GM12878 (cell line): ENCODE results near the gene NTM. TPM values are rescaled to one million over a fixed set of nuclear protein-coding genes. Genes with fewer than 3 reads are reported as not detected.

Source experiments
- ATAC-seq: fragments of 200-7000 bp; cut with Tn5 transposase; 3 replicates; pipeline ENCODE4 v1.9.1; 2020; ENCODE audit warnings: mild to moderate bottlenecking, moderate library complexity
- BruUV-seq: library from RNA; stranded (reverse); fragments of 400-500 nt; replicated peaks from 2 replicates; lab custom pipeline; 2021; lab: Mats Ljungman, UMichigan
- CTCF ChIA-PET: fragments of 300-600 bp; sonication (Branson Sonifier 250); formaldehyde crosslinking; extraction: SDS; loops from one replicate; lab custom pipeline; 2021; ENCODE audit warnings: inconsistent platforms; lab: Yijun Ruan, JAX
- POLR2A ChIA-PET: fragments of 350-600 bp; formaldehyde crosslinking; extraction: SDS; loops from one replicate; lab custom pipeline; 2021; ENCODE audit warnings: inconsistent platforms; lab: Charles Lee
- RAD21 ChIA-PET: fragments of 300-600 bp; sonication (Branson Sonifier 250); formaldehyde crosslinking; loops from one replicate; lab custom pipeline; 2023; ENCODE audit warnings: antibody characterized with exemption; ENCODE audit not compliant: unreplicated experiment; lab: Charles Lee
- SMC1A ChIA-PET: fragments of 300-600 bp; sonication (Branson Sonifier 250); formaldehyde crosslinking; loops from one replicate; lab custom pipeline; 2023; ENCODE audit not compliant: unreplicated experiment, uncharacterized antibody; lab: Charles Lee
- DNase-seq: peaks from one replicate; pipeline ENCODE4 v3.0.0-alpha.2; 2011; ENCODE audit warnings: low read depth, low spot score
- FAIRE-seq: peaks from 3 replicates; lab custom pipeline; 2011; peaks lifted over from hg19 to GRCh38; lab: Jason Lieb, UNC
- H2AFZ ChIP-seq: 2 replicates; pipeline ENCODE4 v1.6.0; 2011; ENCODE audit warnings: low read depth, low read length, control low read depth; ENCODE audit not compliant: control insufficient read depth
- H3K27ac ChIP-seq: 2 replicates; pipeline ENCODE4 v1.5.1; 2011; ENCODE audit warnings: control low read depth; ENCODE audit not compliant: control insufficient read depth, insufficient read depth
- H3K27me3 ChIP-seq, 2 experiments: replicated peaks in 1 of 2; 2 replicates each; pipeline versions ENCODE4 v1.6.0 to v1.6.1; 2011; ENCODE audit warnings: low read length in 1 of 2; ENCODE audit not compliant: control insufficient read depth in 2 of 2, insufficient read depth in 2 of 2
- H3K36me3 ChIP-seq, 2 experiments: 2 replicates each; pipeline ENCODE4 v1.5.1; 2011; ENCODE audit warnings: low read length in 1 of 2; ENCODE audit not compliant: control insufficient read depth in 2 of 2, insufficient read depth in 2 of 2
- H3K4me1 ChIP-seq: 2 replicates; pipeline ENCODE4 v1.6.1; 2011; ENCODE audit warnings: mild to moderate bottlenecking, low read length, moderate library complexity, mixed read lengths; ENCODE audit not compliant: control insufficient read depth, insufficient read depth
- H3K4me2 ChIP-seq: 2 replicates; pipeline ENCODE4 v1.6.0; 2011; ENCODE audit warnings: control low read depth; ENCODE audit not compliant: control insufficient read depth, insufficient read depth
- H3K4me3 ChIP-seq: fragments of 200-600 bp; sonication (generic); 2 replicates; pipeline ENCODE4 v1.5.1; 2016
- H3K79me2 ChIP-seq: 2 replicates; pipeline ENCODE4 v1.6.0; 2011; ENCODE audit warnings: low read length; ENCODE audit not compliant: control insufficient read depth, insufficient read depth
- H3K9ac ChIP-seq: 2 replicates; pipeline ENCODE4 v1.8.0; 2011; ENCODE audit warnings: low read length, control low read depth, mixed read lengths; ENCODE audit not compliant: control insufficient read depth, insufficient read depth
- H3K9me3 ChIP-seq: replicated peaks from 3 replicates; pipeline ENCODE4 v1.5.1; 2011; ENCODE audit warnings: mild to moderate bottlenecking, low read length; ENCODE audit not compliant: control insufficient read depth, insufficient read depth
- H4K20me1 ChIP-seq: 2 replicates; pipeline ENCODE4 v1.6.0; 2011; ENCODE audit not compliant: control insufficient read depth, insufficient read depth
- BCL11A ChIP-seq: IDR thresholded peaks from 2 replicates; pipeline ENCODE4 v1.6.1; 2011; ENCODE audit warnings: low read depth, low read length
- PBX3 ChIP-seq: IDR thresholded peaks from 2 replicates; pipeline ENCODE4 v1.6.1; 2011; ENCODE audit warnings: mild to moderate bottlenecking, low read depth, low read length, moderate library complexity; ENCODE audit not compliant: insufficient replicate concordance
- ZNF24 ChIP-seq: fragments of 450-650 bp; IDR thresholded peaks from 2 replicates; pipeline ENCODE4 v1.6.1; 2017; ENCODE audit warnings: antibody characterized with exemption, mild to moderate bottlenecking
- WGBS: methylation state at CpG from one replicate; pipeline ENCODE4 v1.1.6; 2016; ENCODE audit warnings: low lambda C conversion rate; ENCODE audit not compliant: insufficient replicate concordance, insufficient coverage; ENCODE audit errors: missing lambda C conversion rate; 5-methylcytosine and 5-hydroxymethylcytosine counted together
- in situ Hi-C: fragments of 300-500 bp; cut with MboI; formaldehyde crosslinking; loops from 9 replicates; pipeline ENCODE4 v1.14.3; 2018; ENCODE audit warnings: mixed read lengths
- intact Hi-C: fragments of 100-400 bp; cut with micrococcal nuclease; formaldehyde crosslinking; loops from one replicate; pipeline ENCODE4 v1.14.2; 2022; ENCODE audit not compliant: unreplicated experiment
- polyA plus RNA-seq, 11 experiments: library from polyadenylated mRNA; depleted of rRNA in 4 of 11; unstranded in 6 of 11; stranded (reverse) in 5 of 11; fragments of >200 nt; fragmentation: Nextera tagmentation in 4 of 11; fragmentation: Illumina TruSeq in 1 of 11; extraction: Ambion mirVana in 4 of 11; extraction: Trizol in 1 of 11; gene quantifications; 1 replicate in 1 of 11; 2 replicates in 10 of 11; pipeline versions ENCODE4 v1.2.1 to v1.2.3, GENCODE V29; 2011 to 2016; ENCODE audit warnings: inconsistent platforms in 2 of 11, missing spikeins in 2 of 11, low read depth in 1 of 11
- total RNA-seq, 4 experiments: library from RNA; depleted of rRNA in 3 of 4; stranded (reverse); fragments of >200 nt in 3 of 4; fragmentation: Illumina TruSeq in 1 of 4; extraction: Trizol in 1 of 4; gene quantifications; 2 replicates each; pipeline versions ENCODE4 v1.2.1 to v1.2.3, GENCODE V29; 2013 to 2021

NTM gene
- total and polyA plus RNA-seq, 10 of the 15 experiments (the other 5 are each of a cell fraction or from before 2014, with no cell fraction given) = not detected

DNA sequence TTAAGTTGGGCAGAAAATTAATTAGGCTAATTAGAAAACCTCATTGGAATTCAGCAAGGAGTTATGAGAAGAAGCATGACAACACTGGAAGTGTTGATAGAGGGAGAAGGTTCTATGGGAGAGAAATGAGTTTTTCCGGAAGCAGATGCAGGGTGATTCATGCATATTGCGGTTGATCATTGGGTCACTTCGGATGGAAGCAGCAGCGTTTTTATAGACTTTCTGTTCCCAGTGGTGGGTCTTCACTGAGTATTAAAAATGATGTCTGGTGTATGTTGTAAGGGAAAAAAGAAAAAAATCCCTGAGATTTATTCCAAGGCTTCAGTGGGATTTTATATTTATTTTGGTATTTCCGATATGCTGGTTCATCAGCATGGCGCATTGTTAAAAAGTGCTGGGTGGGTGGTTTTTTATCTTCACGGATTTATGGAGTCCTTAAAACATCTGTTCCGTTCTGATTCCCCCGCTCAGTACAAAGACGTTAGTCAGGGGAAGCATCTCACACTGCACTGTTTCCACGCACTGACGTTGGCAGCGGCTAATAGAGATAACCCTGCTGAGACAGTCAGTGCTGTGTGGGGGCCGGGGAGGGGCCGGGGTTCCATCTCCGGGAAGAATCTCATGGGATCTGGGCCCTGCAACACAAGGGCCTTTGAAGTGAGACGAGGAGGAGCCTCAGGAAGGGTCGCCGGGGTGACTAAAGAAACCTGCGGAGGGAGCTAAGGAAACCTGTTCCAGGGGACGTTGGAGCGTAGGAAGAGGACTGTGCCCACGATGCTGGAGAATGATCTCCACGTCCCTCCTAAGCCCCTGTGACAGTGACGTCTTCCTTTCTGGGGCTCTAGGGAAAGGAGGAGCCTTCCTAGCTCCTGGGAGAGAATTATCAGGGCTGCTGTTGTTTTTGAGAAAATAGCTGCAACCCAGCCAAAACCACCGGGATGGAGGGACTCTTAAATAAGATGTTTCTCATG lies 390.0 kb downstream of the NTM start:
- ATAC-seq = no peak
- intact Hi-C loops = no loop called here
- 54% methylated on average over 26 of the region's 26 CpGs for WGBS

More for the DNA sequence above, 390.0 kb downstream of the NTM start:
- TF ChIP-seq PBX3 = no peak
- TF ChIP-seq BCL11A = no peak
- no peak for TF ChIP-seq ZNF24
- TF ChIP-seq, all 136 proteins: peak for 0
- no TSS peak for BruUV-seq
- H3K9ac ChIP-seq = no peak overlapping the region
- ChIA-PET SMC1A (no interaction called here), CTCF (interaction anchor here (1.6 to 2.8 kb wide), 2 partner anchors 13 kb away, joined by 5 to 19 read pairs; no protein-coding TSS in a partner anchor), RAD21 (no interaction called here), POLR2A (no interaction called here)
- no peaks in the 10 kb centered on the region for H4K20me1 ChIP-seq
- no peak overlapping the region for H3K27ac ChIP-seq
- no peak overlapping the region for H3K4me2 ChIP-seq
- FAIRE-seq (no peak), DNase-seq (no peak)
- no peaks in the 10 kb centered on the region for H3K9me3 ChIP-seq
- in situ Hi-C loops = no loop called here
- H3K27me3 ChIP-seq = no peaks in the 10 kb centered on the region
- H2AFZ ChIP-seq = no peak overlapping the region
- no peaks in the 10 kb centered on the region for H3K36me3 ChIP-seq
- no peaks in the 10 kb centered on the region for H3K4me1 ChIP-seq
- H3K4me3 ChIP-seq = no peak overlapping the region
- H3K79me2 ChIP-seq = no peaks in the 10 kb centered on the region
